SK-N-DZ (cell line): Measurements from ENCODE around the gene ZIC1.

Experiments used
- DNase-seq: peaks from one replicate; pipeline ENCODE4 v3.0.0-alpha.2; 2015; ENCODE audit warnings: low spot score

Gene ZIC1

DNA sequence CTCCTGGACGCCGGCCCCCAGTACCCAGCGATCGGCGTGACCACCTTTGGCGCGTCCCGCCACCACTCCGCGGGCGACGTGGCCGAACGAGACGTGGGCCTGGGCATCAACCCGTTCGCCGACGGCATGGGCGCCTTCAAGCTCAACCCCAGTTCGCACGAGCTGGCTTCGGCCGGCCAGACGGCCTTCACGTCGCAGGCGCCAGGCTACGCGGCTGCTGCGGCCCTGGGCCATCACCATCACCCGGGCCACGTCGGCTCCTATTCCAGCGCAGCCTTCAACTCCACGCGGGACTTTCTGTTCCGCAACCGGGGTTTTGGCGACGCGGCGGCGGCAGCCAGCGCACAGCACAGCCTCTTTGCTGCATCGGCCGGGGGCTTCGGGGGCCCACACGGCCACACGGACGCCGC, 956 bp downstream of the ZIC1 start:
- no peak for DNase-seq

- no peak for DNase-seq
Measured at GRCh38 chr3:147410526-147411237, 1.5 kb downstream of the ZIC1 start.

DNA sequence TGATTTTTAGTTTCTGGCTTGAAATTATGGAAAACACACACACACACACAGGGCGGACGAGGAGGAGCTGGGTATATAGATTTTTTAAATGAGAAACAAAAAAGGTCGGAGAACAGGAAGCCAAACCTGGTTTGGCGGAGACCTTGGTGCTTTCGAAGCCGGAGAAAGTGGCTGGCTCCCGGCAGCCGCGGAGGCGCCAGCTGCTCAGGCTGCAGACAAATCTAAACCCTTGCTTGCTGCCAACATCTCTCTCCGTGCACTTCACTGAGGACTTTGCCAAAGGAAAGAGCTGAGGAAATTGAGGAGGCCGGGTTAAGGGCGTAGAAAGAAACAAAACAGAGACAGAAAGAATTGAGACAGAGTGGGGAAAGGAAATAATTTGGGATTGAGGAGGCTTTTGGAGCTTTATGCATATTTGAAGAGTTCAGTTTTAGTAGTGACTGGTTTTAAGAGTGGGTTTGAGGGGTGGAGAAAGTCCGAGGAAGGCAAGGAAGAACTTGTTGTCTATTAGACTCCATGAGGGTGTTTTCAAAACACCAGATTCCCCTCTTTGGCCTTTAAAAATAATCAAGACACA, 2.2 kb downstream of the ZIC1 start:
- no peak for DNase-seq

DNA sequence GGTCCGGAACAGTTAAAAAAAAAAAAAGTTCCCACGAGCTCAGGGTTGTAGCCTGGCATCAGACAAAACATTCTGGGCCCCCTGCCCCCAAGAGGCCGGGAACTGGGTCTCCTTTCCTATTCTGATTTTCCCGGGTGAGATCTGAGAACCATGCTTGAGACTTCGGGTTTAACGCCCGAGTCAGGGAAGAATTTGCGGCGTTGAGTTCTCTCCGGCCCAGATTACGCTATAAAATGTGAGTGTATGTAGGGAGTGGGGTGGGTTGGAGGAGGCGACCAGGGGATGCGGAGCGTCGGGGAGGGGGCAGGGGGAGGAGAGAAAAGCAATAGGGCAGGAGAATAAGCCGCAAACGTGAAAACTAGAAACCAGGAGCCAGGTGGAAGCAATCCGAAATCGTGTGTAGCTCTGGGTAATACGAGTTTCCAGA, 2.7 kb downstream of the ZIC1 start:
- no peak for DNase-seq

GRCh38 chr3:147412261-147412916, 3.2 kb downstream of the ZIC1 start:
- no peak for DNase-seq

GRCh38 chr3:147412917-147413685, 3.9 kb downstream of the ZIC1 start:
- DNase-seq, result no peak

GRCh38 chr3:147413686-147414389, 4.7 kb downstream of the ZIC1 start:
- DNase-seq, result no peak

DNA sequence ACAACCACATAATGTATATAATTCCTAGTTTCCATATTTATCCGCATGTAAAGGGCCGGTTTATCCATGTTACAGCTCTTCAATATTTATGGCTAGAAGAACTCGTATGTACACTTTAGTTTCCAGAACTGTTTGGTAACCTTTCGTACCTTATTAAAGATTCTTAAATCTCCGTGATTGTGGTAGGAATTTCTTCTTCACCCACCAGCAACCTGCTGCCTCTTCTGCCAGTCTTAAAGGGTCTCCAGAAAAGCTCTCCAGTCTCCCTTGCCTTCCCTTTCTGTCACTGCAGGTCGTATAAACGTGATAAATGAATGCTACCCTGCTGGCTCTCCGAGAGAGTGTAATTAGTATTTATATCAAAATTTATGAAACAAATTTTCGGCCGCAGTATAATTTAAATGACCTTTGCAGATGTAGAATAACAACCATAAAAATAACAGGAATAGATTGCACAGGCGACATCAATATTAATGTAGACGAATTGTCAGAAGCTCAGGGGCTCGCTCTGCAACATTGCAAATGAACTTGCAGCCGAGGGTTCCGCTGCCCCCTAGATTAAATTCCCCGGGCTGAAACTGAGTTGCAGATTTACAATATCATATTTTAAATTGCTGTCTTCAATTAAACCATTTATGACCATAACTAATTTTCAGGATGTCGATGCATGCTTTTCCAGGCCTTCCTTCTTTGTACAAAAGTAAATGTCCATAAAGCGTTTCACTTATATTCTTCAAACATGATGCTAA, 5.4 kb downstream of the ZIC1 start:
- no peak for DNase-seq

- DNase-seq, result no peak
Measured at GRCh38 chr3:147415286-147415685, 6.1 kb downstream of the ZIC1 start.

DNA sequence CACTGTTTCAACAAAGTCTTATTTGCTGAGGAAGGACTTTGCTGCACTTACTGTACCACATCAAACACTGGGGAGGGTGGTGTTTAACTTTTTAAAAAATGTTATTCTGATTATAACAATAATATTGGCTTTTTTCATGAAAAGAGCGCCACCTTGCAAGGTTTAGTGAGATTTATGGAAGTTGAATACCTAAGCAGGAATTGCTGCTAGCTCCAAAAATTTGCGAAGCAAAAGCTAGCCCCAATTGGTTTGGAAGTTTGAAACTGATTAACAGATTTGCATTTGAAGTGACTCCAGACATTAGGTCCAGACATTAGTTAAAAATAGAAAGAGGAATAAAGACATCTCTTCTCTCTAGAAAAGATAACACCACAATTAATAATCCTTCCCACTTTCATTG, 6.7 kb downstream of the ZIC1 start:
- DNase-seq, result no peak

GRCh38 chr3:147416931-147417330, 7.8 kb downstream of the ZIC1 start:
- DNase-seq, result no peak

DNA sequence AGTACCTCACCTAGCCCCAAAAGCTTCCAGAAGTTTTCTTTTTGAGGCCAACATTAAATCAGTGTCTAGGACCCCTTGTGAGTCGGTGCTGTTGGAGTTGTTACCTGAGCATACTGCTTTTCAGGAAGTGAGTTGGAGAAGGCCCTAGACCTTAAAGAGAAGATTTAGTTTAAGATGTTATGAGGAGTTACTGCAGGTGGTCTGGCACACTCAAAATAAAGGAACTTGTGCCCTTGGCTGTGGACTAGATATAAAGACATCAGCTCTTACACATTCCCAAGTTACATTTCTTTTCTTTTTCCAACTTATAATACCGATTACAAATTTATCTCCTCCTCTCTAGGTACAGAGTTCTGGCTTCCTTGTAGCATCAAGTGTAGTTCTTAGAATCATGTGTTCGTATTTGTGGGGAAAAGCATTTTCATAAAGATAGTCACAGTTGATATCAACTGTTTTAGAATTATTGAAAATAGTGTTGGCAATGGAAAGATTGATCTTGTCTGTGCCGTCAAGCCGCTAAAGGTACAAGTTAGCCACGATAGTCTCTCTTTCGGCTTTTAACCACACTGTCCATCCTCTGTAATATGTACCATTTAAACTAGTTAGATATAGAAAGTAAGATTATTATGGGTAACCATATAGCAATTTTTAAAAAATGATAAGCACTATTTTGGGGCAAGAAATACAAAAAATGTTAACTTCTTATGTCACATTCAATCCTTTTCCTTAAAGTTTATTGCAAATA, 8.6 kb downstream of the ZIC1 start:
- DNase-seq, result no peak

- no peak for DNase-seq
Measured at GRCh38 chr3:147418371-147418781, 9.2 kb downstream of the ZIC1 start.

GRCh38 chr3:147418808-147419701, 9.9 kb downstream of the ZIC1 start:
- DNase-seq, result peak; percentile 69

- DNase-seq, result no peak
Measured at GRCh38 chr3:147419781-147420224, 10.6 kb downstream of the ZIC1 start.

DNA sequence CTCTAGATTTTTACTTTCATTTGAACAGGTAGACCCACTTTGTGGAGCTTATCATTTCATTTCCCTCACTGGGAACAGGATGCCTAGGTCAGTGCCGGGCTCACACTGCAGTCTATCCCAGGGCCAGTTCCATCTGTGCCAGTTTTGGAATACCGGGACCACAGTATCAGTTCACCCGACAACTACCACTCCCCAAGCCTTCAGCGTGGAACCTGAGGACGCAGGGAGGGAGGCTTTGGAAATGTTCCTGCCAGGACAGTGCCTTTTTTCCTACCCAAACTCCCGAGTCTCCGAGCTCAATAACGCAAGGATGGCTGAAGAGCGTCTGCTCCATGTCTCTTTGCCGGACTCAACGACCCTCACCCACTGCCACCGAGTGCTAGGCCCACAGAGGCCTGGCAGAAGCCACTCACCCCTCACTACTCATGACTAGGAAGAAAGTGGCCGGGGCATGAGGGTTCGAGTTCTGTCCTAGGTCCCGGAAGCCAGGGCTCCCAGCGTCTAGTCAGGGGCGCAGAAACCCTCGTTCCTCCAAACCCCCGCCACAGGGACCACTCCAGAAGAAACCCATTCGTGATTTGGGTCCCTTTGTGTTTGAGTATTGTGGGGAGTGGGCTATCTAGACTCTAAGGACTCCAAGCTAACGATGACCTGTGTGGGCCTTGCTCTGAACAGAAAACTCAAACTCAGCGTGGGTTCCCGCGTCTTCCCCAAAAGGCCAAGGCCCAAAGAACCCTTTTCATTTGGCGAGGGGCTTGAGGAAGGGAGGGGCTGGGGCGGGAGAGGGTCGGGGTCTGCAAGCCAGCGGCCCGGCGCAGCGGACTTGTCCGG, 11.4 kb downstream of the ZIC1 start:
- DNase-seq, result no peak

DNA sequence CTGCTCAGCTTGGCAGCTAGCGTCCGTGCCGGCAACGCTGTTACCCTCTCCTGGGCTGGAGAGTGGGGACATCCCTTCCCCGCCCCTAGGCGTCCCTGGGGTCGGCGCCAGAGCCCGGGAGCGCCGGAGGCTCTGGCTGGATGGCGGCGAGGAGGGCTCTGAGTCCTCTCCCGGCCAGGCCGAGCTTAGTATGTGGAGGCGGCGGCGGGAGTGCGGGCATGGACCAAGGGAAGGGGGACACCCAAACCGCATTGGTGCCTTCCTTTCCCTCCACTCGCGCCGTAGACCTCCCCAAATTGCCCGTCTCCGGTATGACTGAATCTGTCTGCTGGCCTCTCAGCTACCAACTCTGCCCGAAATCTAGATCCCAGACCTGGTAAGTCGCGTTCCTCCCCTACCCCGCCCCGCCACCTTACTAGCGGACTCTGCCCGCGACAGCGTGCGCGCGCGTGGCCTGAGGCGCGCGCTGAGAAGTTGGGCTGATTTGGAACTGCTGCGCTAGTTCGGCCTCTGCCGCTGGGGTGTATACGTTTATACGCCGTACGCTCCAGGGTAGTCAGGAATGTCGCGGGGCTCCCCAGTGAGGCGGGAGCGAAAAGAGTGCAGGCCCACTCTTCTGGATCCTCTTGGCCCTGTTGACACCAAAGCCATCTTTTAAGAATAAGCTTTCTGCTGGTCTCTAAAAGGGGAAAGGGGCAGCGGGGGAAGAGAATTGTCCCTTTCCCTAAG, 12.2 kb downstream of the ZIC1 start:
- DNase-seq, result no peak
